WERI-Rb-1 (cell line): ENCODE measurements around the gene MAGI2.

Experiments used
- DNase-seq: peaks from one replicate; pipeline ENCODE4 v3.0.0-alpha.2; 2020
- H3K27ac ChIP-seq: fragments of 250-450 bp; sonication (Bioruptor Pico); 2 replicates; pipeline ENCODE4 v1.5.1; 2020; ENCODE audit warnings: mild to moderate bottlenecking, moderate library complexity
- H3K27me3 ChIP-seq: fragments of 250-450 bp; sonication (Bioruptor Pico); 2 replicates; pipeline ENCODE4 v1.5.1; 2021; ENCODE audit warnings: mild to moderate bottlenecking, low read depth, moderate library complexity; ENCODE audit not compliant: insufficient read depth, severe bottlenecking
- H3K36me3 ChIP-seq: fragments of 250-450 bp; sonication (Bioruptor Pico); 2 replicates; pipeline ENCODE4 v1.5.1; 2020; ENCODE audit warnings: mild to moderate bottlenecking, moderate library complexity
- H3K4me3 ChIP-seq: 2 replicates; pipeline ENCODE4 v1.5.1; 2011; ENCODE audit warnings: low read depth, mild to moderate bottlenecking, control low read depth, low read length
- H3K9me3 ChIP-seq: fragments of 250-450 bp; sonication (Bioruptor Pico); 2 replicates; pipeline ENCODE4 v1.5.1; 2021; ENCODE audit warnings: mild to moderate bottlenecking, moderate library complexity; ENCODE audit not compliant: severe bottlenecking
- TF ChIP-seq, protein P1 (sequence below): IDR thresholded peaks from 2 replicates; pipeline ENCODE4 v1.5.1; 2011; ENCODE audit warnings: low read depth, mild to moderate bottlenecking, control low read depth, inconsistent platforms, low read length

MAGI2 gene

GRCh38 chr7:78497728-78498427 is 955.6 kb downstream of the MAGI2 start:
- Histone ChIP-seq H3K36me3 (no peaks in the 10 kb centered on the region), H3K27me3 (no peaks in the 10 kb centered on the region), H3K27ac (no peak overlapping the region), H3K4me3 (no peak overlapping the region), H3K9me3 (no peaks in the 10 kb centered on the region)
- no peak for DNase-seq
- TF ChIP-seq, protein P1, sequence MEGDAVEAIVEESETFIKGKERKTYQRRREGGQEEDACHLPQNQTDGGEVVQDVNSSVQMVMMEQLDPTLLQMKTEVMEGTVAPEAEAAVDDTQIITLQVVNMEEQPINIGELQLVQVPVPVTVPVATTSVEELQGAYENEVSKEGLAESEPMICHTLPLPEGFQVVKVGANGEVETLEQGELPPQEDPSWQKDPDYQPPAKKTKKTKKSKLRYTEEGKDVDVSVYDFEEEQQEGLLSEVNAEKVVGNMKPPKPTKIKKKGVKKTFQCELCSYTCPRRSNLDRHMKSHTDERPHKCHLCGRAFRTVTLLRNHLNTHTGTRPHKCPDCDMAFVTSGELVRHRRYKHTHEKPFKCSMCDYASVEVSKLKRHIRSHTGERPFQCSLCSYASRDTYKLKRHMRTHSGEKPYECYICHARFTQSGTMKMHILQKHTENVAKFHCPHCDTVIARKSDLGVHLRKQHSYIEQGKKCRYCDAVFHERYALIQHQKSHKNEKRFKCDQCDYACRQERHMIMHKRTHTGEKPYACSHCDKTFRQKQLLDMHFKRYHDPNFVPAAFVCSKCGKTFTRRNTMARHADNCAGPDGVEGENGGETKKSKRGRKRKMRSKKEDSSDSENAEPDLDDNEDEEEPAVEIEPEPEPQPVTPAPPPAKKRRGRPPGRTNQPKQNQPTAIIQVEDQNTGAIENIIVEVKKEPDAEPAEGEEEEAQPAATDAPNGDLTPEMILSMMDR: no peak

GRCh38 chr7:78496096-78496630 is 957.3 kb downstream of the MAGI2 start:
- DNase-seq: no peak
- Histone ChIP-seq H3K27ac (no peak overlapping the region), H3K36me3 (no peaks in the 10 kb centered on the region), H3K27me3 (no peaks in the 10 kb centered on the region), H3K4me3 (no peak overlapping the region), H3K9me3 (no peaks in the 10 kb centered on the region)
- TF ChIP-seq, protein P1: no peak

- Histone ChIP-seq H3K4me3 (no peak overlapping the region), H3K9me3 (no peaks in the 10 kb centered on the region), H3K27me3 (no peaks in the 10 kb centered on the region), H3K27ac (no peak overlapping the region), H3K36me3 (no peaks in the 10 kb centered on the region)
- TF ChIP-seq, protein P1: no peak
- DNase-seq: no peak
These were observed 960.1 kb downstream of the MAGI2 start for GRCh38 chr7:78493401-78493800.

GRCh38 chr7:78492146-78492545 is 961.3 kb downstream of the MAGI2 start:
- no peaks in the 10 kb centered on the region for H3K36me3 ChIP-seq
- TF ChIP-seq, protein P1: no peak
- H3K27me3 ChIP-seq: no peaks in the 10 kb centered on the region
- H3K4me3 ChIP-seq: no peak overlapping the region
- DNase-seq: no peak
- H3K9me3 ChIP-seq: no peaks in the 10 kb centered on the region
- no peak overlapping the region for H3K27ac ChIP-seq

DNA sequence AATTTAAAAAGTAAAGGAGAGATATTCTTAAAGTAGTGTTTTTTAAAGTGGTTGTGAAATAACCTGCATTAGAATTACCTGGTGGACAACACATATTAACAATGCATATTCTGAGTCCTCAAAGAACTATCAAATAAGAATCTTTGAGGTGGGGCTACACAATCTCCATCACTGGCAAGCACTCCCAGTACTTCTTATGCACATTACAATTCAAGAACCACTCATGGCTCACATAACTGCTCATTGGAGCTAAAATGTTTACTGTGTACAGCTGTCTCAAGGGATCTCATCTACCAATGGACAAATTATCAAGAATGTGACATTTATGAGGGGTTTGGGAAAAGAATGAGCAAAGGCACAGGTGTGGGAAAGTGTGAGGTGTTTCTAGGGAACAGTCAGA is 962.9 kb downstream of the MAGI2 start:
- TF ChIP-seq, protein P1: no peak
- Histone ChIP-seq H3K9me3 (no peaks in the 10 kb centered on the region), H3K36me3 (no peaks in the 10 kb centered on the region), H3K4me3 (no peak overlapping the region), H3K27me3 (no peaks in the 10 kb centered on the region), H3K27ac (no peak overlapping the region)
- DNase-seq: no peak
